HG02798 (cell line): ENCODE results near the gene KLK13.

ENCODE experiments used
- ATAC-seq: cut with Tn5 transposase; IDR thresholded peaks from one replicate; pipeline ENCODE4 v1.9.1; 2021; ENCODE audit warnings: mild to moderate bottlenecking; ENCODE audit not compliant: unreplicated experiment, poor library complexity

Gene KLK13

GRCh38 chr19:51024924-51025323 is 40.0 kb downstream of the KLK13 start:
- ATAC-seq, result no peak

GRCh38 chr19:51023946-51024345 is 40.9 kb downstream of the KLK13 start:
- no peak for ATAC-seq

- no peak for ATAC-seq
Measured at GRCh38 chr19:51022526-51022925, 42.4 kb downstream of the KLK13 start.

- ATAC-seq, result no peak
Measured at GRCh38 chr19:51020988-51021651, 43.8 kb downstream of the KLK13 start.

- ATAC-seq, result no peak
Measured at GRCh38 chr19:51019544-51019925, 45.4 kb downstream of the KLK13 start, which contains the start of gene KLK10. Gene KLK10 (minus strand): TSS chr19:51019709. CDS start chr19:51019130, 579 bp downstream.

DNA sequence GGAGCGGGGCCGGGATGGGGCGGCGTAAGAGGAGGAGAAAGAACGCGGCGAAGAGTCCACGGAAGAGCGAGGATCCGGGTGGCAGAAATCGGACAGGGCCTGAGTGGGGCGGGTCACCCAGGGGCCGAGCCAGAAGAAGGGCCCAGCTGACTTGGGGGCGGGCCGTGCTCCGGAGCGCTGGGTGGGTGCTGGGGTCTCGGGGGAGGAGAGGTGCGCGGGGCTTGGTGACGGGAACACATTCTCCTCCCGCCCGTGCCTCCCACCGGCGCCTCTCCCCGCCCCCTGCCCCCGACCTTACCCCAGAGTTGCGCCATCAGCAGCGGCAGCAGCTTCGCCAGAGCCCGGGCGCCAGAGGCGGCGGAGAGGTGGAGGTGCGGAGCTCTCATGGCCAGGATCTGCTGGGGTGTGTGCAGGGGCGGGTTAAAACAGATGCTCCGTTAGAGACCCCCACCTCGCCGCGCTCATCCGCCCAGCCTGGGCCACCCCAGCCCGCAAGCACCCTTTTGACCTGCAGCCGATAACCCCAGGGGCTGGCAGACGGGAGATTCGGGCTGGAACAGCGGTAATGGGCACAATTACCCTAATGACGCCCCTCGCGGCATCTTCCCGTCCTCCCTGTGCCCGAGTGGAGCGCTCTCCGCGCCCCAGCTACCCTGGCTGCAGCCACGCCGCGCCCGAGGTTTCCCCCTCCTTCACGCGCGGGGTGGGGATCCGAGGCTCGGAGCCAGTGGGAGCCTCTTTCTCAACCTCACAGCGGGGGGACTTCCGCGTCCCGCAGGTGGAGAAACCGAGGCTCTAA is 45.9 kb downstream of the KLK13 start:
- no peak for ATAC-seq

DNA sequence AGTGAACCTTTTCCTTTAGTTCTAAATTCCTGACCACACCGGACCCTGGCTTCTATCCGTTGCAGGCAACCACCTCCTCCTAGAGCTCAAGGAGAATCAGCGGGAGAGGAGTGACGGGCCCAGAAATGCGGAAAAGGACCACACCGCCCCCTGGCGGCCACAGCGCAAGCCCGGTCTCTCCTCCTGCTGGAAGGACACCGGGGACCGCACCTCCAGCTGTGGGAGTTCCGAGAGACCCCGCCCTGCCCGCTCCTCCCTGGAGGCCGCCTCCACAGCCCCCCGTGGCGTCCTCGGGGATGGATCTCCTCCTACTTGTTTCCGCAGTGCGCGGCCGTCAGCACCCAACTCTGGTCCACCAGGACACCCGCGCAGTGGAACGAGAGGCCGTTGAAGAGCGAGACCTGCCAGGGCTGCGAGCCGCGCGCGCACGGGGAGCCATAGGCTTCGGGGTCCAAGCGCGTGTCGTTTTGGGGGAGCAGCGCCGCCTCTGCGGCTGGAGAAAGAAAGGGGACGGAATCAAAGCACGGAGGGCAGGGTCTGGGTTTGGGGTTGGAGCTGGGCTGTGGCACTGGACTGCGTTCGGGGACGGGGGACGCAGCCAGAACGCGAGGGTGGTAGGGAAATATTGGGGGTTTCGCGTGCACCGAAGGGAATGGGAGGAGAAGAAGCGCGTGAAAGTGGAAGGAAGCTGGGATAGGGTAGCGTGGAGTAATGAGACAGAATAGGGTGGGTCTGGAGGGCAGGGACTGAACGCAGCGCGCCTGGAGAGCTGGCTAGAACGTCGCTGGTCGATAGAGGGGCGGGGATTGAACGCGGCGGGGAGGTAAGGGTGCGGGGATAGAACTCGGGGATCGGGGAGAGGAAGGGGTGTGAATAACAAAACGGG is 47.9 kb downstream of the KLK13 start:
- no peak for ATAC-seq

GRCh38 chr19:51015691-51016267 is 49.1 kb downstream of the KLK13 start:
- no peak for ATAC-seq

DNA sequence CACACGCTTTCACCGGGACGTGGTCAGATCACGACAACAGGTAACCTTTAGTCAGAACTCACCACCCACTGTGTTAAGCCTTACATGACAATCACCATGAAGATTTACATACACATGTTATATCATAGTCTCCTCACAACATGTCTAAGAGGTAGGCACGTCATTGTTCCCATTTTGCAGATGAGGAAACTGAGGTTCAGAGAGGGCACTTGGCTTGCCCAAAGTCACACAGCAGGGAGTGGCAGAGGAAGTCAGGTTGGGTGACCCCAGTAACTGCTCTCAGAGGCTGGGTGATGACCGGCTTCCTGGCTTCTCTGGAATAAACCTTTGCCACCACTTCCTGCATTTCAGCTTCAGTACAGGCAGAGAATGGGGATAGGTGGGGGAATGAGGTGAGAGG is 50.6 kb downstream of the KLK13 start:
- ATAC-seq, result no peak

DNA sequence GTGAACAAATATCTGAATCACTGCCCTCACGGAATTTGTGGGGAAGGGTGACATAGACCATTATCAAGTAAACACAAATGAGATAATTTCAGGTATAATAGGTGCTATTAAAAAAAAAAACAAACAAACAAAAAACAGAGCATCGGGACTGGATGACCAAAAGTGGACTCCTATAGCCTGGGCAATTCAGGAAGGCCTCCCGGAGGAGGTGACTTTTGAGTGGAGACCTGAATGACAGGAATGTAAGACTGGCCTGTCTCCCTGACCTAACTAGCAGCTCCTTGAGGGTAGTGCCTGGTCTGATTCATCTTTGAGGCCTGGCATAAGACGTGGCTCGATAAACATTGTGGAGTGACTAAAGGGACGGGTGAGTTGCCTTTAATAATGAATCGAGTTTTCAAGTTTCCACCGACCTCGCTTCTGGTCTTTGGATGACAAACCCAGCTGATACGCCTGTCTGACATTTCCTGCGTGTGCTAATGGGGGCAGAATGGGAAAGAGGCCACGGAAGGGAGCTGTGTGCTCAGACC is 52.2 kb downstream of the KLK13 start:
- no peak for ATAC-seq

DNA sequence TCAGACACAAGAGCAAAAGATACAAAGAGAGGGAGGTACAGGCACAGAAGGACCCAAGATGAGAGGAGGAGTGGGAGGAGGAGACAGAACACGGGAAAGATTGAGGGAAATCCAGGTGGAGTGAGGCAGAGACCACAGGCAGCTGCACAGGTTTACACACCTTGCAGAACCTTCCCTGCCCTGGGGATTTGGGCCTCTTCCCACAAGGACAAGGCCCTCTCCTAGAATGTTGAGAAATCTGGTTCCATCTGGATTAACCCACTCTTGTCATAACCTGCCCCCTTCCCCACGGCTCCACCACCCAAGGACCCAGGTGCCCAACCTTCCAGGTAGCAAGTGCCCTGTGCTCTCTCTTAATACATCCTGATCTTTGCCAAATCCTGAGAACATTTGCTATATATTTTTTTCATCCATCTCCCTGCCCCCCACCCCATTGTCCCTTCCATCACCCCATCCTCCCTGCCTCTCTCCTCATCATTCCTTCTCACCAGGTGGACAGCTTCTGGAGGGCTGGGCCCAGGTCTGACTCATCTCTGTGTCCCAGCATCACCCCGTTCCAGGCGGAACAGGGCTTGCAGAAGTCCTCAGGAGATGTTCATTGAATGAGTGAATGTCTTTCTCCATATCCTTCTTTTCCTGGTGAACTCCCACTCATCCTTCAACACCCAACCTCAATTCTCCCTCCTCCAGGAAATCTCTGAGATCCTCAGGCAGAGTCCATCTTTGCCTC is 54.7 kb downstream of the KLK13 start:
- no peak for ATAC-seq

GRCh38 chr19:51009061-51009891 is 55.6 kb downstream of the KLK13 start:
- ATAC-seq, result no peak

DNA sequence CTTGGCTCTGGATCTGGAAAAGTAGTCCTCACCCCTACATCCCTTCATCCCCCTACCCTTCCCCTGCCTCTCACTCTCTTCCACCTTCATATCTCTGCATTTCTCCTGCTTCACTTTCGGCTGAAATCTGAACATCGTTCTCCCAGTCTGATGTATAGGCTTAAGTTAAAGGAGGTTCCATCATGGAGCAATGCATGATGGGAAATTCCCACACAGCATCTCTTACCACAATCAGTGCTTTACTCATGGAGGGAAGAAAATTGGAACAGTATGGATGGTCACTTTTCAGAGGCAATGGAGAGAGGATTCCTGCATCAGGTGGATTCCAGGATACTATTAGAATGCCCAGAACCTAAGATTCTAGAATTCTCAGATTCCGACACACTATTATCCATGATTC is 57.4 kb downstream of the KLK13 start:
- no peak for ATAC-seq

- ATAC-seq, result no peak
Measured at GRCh38 chr19:51006406-51006805, 58.5 kb downstream of the KLK13 start.
